ENCODE measurements around the gene ZBTB7C.

DNA sequence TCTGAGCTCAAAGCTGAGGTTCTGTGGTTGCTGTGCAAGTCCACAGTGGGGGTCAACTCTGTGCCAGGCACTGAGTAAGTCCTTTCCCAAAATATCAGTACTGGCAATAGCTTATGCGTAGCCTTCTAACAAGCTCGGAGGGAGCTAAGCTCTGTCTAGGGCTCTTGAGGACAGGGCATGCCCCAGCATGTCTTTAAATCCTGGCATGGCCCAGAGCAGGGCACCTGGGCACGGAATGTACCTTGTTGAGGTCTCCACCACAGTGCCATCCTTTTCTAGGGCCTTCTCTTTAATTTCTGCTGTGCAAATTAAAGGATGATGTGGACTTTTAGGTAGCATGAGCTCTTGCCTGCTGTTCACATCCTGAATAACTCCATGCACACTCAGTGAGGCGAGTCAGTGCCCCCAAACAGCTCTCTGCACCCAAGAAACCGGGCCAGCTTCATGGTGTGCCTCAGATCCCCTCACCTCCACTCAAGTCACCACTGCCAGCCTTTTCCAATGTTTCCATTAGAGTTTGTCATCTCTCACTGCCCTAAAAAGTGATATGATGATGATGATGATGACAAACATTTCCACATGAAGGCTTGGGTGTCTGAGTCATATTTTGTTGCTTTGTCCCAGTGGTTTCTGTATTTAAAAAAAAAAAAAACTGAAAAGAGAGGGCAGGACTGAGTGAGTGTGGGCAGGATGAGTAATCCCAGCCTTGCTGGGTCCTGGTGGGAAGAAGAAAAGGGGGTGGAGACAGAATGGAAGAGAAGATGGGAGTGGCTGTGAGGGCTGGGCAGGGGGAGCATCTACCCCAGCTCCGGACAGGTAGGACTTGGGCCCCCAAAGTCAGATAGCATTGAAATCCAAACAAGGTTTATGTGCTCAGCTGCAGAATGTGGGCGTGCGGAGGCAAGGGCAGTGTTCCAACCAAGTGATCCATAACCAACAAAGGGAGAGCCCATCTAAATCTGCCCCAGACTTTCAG lies 78.9 kb downstream of the ZBTB7C start:
- TF ChIP-seq, protein P1, sequence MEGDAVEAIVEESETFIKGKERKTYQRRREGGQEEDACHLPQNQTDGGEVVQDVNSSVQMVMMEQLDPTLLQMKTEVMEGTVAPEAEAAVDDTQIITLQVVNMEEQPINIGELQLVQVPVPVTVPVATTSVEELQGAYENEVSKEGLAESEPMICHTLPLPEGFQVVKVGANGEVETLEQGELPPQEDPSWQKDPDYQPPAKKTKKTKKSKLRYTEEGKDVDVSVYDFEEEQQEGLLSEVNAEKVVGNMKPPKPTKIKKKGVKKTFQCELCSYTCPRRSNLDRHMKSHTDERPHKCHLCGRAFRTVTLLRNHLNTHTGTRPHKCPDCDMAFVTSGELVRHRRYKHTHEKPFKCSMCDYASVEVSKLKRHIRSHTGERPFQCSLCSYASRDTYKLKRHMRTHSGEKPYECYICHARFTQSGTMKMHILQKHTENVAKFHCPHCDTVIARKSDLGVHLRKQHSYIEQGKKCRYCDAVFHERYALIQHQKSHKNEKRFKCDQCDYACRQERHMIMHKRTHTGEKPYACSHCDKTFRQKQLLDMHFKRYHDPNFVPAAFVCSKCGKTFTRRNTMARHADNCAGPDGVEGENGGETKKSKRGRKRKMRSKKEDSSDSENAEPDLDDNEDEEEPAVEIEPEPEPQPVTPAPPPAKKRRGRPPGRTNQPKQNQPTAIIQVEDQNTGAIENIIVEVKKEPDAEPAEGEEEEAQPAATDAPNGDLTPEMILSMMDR (conservative IDR thresholded peaks at IDR 0.05; ENCODE audit: low read length): no peak
- no peak for TF ChIP-seq EZH2phosphoT487 (IDR thresholded peaks at IDR 0.05; ENCODE audit: borderline replicate concordance, low read depth, low read length)

Measured in OCI-LY7 (cell line).